C4-2B (cell line): ENCODE results near the gene PGLYRP1.

ENCODE experiments used
- H3K27ac ChIP-seq: fragments of 450-650 bp; 2 replicates; pipeline ENCODE4 v1.5.1; 2017
- CTCF ChIP-seq: fragments of 450-650 bp; conservative IDR thresholded peaks from 2 replicates; pipeline ENCODE4 v1.5.1; 2017; ENCODE audit warnings: mild to moderate bottlenecking
- ZFX ChIP-seq: fragments of 450-650 bp; IDR thresholded peaks from 2 replicates; pipeline ENCODE4 v1.6.1; 2017

Gene PGLYRP1

DNA sequence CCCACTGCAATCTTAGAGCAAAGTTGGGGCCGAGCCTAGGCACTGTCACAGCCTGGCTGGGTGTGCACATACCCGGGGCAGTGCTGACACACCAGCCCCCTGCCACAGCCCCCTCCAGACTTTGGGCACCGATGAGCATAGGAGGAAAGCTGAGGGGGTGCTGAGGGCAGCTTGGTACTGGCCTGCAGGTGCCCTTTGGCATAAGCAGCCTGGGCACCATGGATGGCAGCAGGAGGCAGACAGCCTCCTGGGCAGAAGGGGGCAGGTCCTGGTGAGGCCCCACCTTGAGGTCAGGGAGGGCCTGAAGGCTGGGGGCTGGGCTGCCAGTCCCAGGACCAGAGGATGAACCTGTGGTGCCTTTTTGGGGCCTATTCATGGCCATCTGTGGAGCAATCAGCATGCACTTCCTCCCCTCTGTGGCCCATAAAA, 9.8 kb upstream of the PGLYRP1 start:
- H3K27ac ChIP-seq: no peak overlapping the region
- TF ChIP-seq CTCF: no peak

DNA sequence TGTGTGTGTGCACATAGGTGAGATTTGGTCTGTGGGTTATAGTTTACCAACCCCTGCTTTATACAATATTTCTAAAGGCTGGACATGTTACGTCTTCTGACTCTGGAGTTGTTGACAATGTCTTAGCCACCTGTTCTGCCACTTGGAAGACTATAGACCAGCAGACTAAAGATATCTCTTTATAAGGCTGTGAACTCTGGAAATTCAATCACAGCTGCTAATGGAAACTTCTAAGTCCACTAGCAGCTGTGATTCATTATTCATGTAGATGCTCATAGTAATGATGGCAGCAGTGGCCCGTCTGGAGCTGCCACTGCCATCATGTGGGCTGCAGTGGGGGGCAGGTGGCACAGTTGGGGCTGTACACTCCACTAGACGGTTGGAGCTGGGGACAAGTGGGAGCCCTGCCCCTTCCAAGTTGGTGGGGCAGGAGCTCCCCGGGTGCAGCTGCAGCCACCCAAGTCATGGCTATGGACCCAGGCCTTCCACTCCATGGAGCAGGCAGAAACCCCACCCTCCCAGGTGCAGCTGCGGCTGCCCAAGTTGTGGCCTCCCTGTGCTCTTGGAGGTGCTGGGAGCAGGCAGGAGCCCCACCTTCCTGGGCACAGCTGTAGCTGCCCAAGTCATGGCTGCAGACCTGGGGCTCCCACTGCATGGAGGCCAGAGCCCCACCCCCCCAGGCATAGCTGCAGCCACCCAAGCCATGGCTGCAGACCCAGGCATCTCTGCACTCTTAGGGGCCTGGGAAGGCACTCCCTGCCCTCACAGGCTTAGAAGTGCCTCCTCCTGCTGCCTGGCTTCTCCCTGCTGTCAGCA, 9.1 kb upstream of the PGLYRP1 start:
- no peak overlapping the region for H3K27ac ChIP-seq
- no peak for TF ChIP-seq ZFX
- no peak for TF ChIP-seq CTCF

DNA sequence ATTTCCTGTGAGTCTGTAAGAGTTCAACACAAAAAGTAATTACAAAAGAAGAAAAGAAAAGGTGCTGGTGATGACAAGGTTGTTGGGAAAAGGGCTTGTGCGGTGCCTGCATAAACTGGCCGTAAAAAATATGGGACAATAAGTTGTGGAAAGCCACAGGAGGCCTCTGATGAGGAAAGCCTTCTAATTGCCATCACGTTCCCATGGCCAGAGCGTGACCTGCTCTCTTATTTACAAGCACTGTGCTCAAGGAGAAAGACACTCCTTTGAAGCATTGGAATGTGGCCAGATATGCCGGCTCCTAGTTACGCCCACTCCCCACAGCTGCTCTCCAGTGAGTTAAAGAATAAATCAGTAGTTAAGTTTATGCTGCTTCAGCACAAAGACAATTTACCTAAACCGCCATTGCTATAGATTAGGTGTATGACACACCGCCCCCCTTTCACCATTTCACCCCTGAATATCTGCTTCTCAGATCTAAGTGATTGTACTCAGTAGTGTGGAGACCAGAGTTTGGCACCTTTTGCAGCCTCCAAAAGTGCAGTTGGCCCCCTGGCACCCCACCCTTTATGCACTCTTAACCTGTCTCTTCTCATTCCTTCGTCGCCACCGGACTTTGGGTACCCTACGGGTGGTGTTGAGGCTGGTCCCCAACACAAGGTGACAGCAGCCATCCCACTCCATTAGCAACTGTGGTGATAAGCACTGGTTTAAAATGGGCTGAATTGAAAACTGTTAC, 8.1 kb upstream of the PGLYRP1 start:
- no peak for TF ChIP-seq CTCF
- no peak for TF ChIP-seq ZFX
- no peak overlapping the region for H3K27ac ChIP-seq

DNA sequence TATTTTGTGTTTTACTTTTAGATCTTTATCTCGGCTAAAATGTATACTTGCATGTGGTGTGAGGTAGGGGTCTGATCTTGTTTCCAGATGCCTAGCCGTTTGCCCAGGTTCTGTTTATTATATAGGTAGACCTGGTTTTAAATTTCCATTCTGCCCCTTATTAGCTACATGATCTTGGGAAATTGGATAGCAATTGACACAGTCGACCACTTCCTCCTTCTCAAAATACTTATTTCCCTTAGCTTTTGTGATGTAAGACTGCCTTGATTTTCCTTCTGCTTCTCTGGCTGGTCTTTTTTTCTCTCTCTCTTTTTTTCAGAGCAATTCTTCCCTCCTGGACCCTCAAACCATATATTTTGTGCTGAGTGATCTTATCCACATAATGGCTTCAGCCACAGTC, 3.0 kb upstream of the PGLYRP1 start:
- TF ChIP-seq ZFX (no peak), CTCF (no peak)
- no peak overlapping the region for H3K27ac ChIP-seq

GRCh38 chr19:46023311-46023779, 492 bp upstream of the PGLYRP1 start:
- H3K27ac ChIP-seq: no peak overlapping the region
- no peak for TF ChIP-seq ZFX
- TF ChIP-seq CTCF: no peak

DNA sequence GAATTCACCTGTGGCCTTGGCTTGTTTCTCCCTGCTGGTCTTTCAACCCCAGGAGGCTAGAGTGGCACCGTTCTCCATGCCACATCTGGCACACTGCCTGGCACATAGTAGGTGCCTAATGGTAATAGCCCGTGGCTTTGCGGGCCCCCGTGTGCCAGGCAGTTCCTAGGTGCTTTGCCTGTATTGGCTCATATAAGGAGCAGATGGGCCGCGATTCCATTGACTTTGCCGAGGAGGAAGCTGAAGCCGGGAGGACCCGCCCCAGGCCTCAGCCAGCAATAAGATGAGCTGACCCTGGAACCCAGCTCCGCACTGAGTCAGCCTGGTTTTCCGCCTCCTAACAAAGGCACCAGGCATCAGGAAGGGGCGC, 807 bp downstream of the PGLYRP1 start:
- TF ChIP-seq CTCF (no peak), ZFX (no peak)
- H3K27ac ChIP-seq: no peak overlapping the region

DNA sequence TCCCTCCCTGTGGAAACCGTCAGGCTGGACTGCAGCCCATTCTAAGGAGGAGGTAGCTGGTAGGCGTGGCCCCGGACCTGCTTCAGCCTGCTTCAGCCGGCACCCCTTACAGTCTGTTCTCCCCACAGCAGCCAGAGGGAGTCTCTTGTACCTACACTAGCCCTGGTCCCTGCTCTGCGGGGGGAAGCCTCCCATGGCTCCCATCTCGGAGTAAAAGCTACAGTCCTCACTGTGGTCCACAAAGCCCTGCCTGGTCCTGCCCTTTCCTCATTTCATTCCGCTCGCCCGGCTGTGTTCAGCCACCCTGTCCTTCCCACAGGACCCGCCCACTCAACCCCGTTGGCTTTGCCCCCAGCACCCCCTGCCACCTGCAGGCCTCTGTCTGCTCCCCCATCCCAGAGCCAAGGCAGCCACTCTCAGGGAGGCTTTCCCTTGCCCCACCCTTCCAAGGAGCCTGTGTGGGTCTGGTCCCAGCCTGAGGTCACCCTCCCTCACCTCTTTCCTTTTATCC, 1.3 kb downstream of the PGLYRP1 start:
- TF ChIP-seq ZFX: no peak
- no peak for TF ChIP-seq CTCF
- no peak overlapping the region for H3K27ac ChIP-seq
